GM13976 (cell line): ENCODE results near the gene BCKDHB.

Experiments used
- DNase-seq: peaks from one replicate; pipeline ENCODE4 v3.0.0; 2012; ENCODE audit warnings: low spot score
- in situ Hi-C: fragments of 300-500 bp; cut with MboI; formaldehyde crosslinking; loops from one replicate; pipeline ENCODE4 v1.12.0; 2022; ENCODE audit warnings: low sequenced_read_pairs, mixed read lengths, inconsistent platforms; ENCODE audit not compliant: unreplicated experiment
- TF ChIP-seq, protein P1 (sequence below): IDR thresholded peaks from 2 replicates; pipeline ENCODE4 v1.5.1; 2012; ENCODE audit warnings: borderline replicate concordance, mild to moderate bottlenecking; ENCODE audit not compliant: insufficient read depth; ENCODE audit errors: extremely low read depth, missing control alignments, control extremely low read depth

BCKDHB gene

DNA sequence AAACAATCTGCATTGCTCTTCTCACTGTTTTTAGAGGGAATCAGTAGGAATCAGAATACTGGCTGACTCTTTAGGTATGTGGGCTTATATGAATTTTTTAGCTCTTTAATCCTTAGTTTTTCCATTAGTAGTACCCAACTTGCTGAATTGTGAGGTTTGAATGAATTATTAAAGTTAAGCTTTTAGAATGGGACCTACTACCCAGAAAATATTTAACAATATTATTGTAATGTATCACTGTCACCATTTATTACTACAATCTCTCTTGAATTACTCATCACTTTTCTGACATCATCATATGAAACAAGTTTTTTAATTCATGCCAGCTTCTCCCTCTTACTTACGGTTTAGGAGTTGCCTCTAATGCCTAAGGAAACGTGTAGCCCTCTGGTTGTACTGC is 212.7 kb downstream of the BCKDHB start:
- no peak for DNase-seq
- in situ Hi-C loops, result no loop called here
- TF ChIP-seq, protein P1, sequence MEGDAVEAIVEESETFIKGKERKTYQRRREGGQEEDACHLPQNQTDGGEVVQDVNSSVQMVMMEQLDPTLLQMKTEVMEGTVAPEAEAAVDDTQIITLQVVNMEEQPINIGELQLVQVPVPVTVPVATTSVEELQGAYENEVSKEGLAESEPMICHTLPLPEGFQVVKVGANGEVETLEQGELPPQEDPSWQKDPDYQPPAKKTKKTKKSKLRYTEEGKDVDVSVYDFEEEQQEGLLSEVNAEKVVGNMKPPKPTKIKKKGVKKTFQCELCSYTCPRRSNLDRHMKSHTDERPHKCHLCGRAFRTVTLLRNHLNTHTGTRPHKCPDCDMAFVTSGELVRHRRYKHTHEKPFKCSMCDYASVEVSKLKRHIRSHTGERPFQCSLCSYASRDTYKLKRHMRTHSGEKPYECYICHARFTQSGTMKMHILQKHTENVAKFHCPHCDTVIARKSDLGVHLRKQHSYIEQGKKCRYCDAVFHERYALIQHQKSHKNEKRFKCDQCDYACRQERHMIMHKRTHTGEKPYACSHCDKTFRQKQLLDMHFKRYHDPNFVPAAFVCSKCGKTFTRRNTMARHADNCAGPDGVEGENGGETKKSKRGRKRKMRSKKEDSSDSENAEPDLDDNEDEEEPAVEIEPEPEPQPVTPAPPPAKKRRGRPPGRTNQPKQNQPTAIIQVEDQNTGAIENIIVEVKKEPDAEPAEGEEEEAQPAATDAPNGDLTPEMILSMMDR, result no peak

DNA sequence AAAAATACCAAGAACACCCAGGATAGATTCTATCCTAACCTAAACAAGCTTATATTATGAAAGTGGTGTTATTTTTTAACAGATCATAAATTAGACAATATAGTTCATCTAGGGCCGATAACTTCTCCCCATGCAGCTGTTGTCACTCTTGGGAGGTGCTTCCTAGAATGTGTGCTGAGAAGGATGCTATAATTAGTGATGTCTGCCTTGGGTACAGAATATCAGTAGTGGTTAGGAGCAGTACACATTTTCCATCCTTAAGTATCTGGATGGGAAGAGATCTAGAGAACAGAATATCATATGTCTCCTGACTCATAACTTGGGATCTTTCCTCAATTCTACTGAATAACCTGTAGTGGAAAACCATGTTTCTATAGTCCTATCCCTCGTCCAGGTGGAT is 214.5 kb downstream of the BCKDHB start:
- in situ Hi-C loops, result no loop called here
- DNase-seq, result no peak
- TF ChIP-seq, protein P1, result no peak

DNA sequence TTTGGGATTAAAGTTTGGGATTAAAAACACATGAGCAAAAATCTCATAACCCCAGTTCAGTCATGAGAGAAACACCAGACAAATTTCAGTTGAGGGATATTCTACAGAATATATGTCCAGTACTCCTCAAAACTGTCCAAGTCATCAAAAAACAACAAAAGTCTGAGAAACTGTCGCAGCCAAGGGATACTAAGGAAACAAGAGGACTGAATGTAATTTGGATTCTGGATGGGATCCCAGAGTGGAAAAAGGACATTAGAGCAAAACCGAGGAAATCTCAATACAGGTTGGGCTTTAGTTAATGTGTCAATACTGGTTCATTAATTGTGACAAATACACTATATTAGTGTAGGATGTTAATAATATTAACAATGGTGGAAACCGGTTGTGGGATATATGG is 219.3 kb downstream of the BCKDHB start:
- TF ChIP-seq, protein P1, result no peak
- in situ Hi-C loops, result no loop called here
- DNase-seq, result no peak

DNA sequence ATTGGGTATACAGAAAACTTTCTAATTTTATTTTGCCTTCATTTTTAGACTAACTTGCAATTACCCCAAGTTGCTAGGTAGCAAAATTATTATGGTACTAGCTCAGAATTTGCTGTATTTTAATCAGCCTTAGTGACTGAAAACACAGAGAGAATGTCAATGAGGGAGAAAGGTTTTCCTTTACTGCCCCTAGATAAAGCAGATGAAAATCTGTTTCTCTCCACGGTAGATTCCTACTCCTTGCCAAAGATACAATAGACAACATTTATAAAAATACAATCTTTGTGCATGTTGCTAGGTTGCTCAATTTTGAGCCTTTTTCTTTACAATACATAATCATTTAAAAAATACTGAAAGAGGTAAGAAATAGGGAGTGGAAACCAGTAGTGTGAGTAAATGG is 222.2 kb downstream of the BCKDHB start:
- in situ Hi-C loops, result no loop called here
- TF ChIP-seq, protein P1, result no peak
- no peak for DNase-seq

DNA sequence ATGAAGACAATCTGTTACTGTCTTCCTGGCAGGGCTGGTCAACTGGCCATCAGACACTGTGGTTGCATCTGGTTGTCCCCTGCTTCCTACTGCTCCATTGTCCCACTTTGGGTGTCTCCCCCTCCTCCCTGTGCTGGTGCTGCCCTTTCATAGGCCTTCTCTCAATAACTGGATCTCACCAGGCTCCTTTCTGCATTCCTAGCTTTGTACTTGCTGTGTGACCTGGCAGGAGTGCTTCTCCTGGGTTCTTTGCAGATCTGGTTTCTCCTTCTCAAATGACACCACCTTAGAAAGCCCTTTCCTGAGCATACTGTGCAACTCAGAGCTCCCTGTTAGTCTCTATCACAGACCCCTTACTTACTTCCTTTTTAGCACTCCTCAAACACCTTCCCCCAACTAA is 223.0 kb downstream of the BCKDHB start:
- DNase-seq, result no peak
- TF ChIP-seq, protein P1, result no peak
- in situ Hi-C loops, result no loop called here

DNA sequence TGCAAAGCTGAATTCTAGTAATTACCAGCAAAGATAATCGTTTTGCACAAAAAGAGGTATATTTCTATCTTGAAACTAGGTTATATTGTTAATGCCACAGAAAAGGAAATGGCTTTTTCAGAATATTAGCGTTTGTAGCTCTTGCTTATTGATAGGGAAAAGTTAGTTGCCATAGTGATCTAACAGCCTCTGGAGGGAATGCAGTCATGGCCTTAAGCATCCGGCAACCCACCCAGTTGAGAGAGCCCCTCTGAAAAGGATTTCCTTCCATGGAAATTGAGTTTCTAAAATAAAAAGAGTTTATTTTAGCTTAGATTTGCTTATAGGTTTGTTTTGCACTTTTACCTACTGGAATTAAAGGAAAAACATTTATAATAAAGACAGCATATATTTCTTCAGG is 224.5 kb downstream of the BCKDHB start:
- DNase-seq, result no peak
- in situ Hi-C loops, result no loop called here
- TF ChIP-seq, protein P1, result no peak

DNA sequence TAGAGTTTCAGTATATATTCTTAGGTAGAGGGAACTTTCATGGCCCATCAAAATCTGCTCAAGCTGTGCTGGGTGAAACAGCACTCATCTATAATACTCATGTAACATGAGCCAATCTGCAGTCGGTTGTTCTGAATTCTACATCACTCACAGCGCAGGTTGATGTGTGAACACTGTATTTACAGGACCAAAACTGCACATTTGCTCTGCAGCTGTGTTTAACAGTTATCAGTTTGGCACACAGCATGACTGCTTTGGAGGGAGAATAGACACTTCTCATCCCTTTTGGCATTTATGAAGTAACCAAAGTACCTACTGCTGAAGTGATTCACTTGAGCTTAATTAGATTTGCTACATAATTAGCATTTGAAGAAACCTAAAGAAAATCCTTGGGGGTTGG is 225.1 kb downstream of the BCKDHB start:
- no peak for DNase-seq
- TF ChIP-seq, protein P1, result no peak

More for the DNA sequence above, 225.1 kb downstream of the BCKDHB start:
- in situ Hi-C loops, result no loop called here
